Renal cortex interstitium (tissue), 15 donors: ENCODE results near the gene CHMP2A. TPM values are rescaled to one million over a fixed set of nuclear protein-coding genes. Genes with fewer than 3 reads are reported as not detected.

Experiments used
- DNase-seq, 11 donors: peaks; one replicate each; pipeline ENCODE4 v3.0.0-alpha.2; 2013; ENCODE audit warnings: low read depth in 9 of 11, low spot score in 4 of 11; ENCODE audit errors: extremely low read depth in 1 of 11
- long read RNA-seq, 16 experiments: transcript quantifications; one replicate each; lab custom pipeline, GENCODE V29; 2026
- polyA plus RNA-seq, 3 donors: library from polyadenylated mRNA; unstranded; fragments of 120-200 nt; gene quantifications; one replicate each; pipeline ENCODE4 v1.2.1, GENCODE V29; 2013; ENCODE audit not compliant: insufficient read length in 3 of 3

CHMP2A gene
- polyA plus RNA-seq, result 100 to 1,000 TPM; 108 to 132 (median 128) TPM
- long read RNA-seq, donor 1, transcript CHMP2A-208 (6 exons, 885 nt), result minor isoform, 9 of 75 reads
- long read RNA-seq, donor 1, transcript CHMP2A-201 (6 exons, 913 nt), result major isoform, 28 of 75 reads
- long read RNA-seq, donor 1, transcript CHMP2A-206 (5 exons, 1,178 nt), result minor isoform, 11 of 75 reads
- long read RNA-seq, donor 1, partial matches to known transcripts, result 22 of 75 reads
- long read RNA-seq, donor 1, other reads (novel, unspliced or antisense), result 0 of 75 reads
- long read RNA-seq, donor 2, transcript CHMP2A-208 (6 exons, 885 nt), result minor isoform, 9 of 89 reads
- long read RNA-seq, donor 2, transcript CHMP2A-206 (5 exons, 1,178 nt), result minor isoform, 12 of 89 reads
- long read RNA-seq, donor 2, transcript CHMP2A-201 (6 exons, 913 nt), result major isoform, 29 of 89 reads
- long read RNA-seq, donor 2, partial matches to known transcripts, result 35 of 89 reads
- long read RNA-seq, donor 2, other reads (novel, unspliced or antisense), result 0 of 89 reads
- long read RNA-seq, donor 3, transcript CHMP2A-201 (6 exons, 913 nt), result major isoform, 57 of 134 reads
- long read RNA-seq, donor 3, transcript CHMP2A-206 (5 exons, 1,178 nt), result minor isoform, 22 of 134 reads
- long read RNA-seq, donor 3, transcript CHMP2A-208 (6 exons, 885 nt), result minor isoform, 19 of 134 reads
- long read RNA-seq, donor 3, partial matches to known transcripts, result 32 of 134 reads
- long read RNA-seq, donor 3, other reads (novel, unspliced or antisense), result 0 of 134 reads
- long read RNA-seq, donor 4, transcript CHMP2A-206 (5 exons, 1,178 nt), result minor isoform, 11 of 65 reads
- long read RNA-seq, donor 4, transcript CHMP2A-201 (6 exons, 913 nt), result major isoform, 33 of 65 reads
- long read RNA-seq, donor 4, transcript CHMP2A-208 (6 exons, 885 nt), result minor isoform, 12 of 65 reads
- long read RNA-seq, donor 4, partial matches to known transcripts, result 6 of 65 reads
- long read RNA-seq, donor 4, other reads (novel, unspliced or antisense), result 0 of 65 reads
- long read RNA-seq, donor 5, transcript CHMP2A-201 (6 exons, 913 nt), result major isoform, 52 of 127 reads
- long read RNA-seq, donor 5, transcript CHMP2A-206 (5 exons, 1,178 nt), result minor isoform, 22 of 127 reads
- long read RNA-seq, donor 5, transcript CHMP2A-208 (6 exons, 885 nt), result minor isoform, 28 of 127 reads
- long read RNA-seq, donor 5, partial matches to known transcripts, result 20 of 127 reads
- long read RNA-seq, donor 5, other reads (novel, unspliced or antisense), result 0 of 127 reads
- long read RNA-seq, donor 6, transcript CHMP2A-201 (6 exons, 913 nt), result major isoform, 36 of 78 reads
- long read RNA-seq, donor 6, transcript CHMP2A-208 (6 exons, 885 nt), result minor isoform, 8 of 78 reads
- long read RNA-seq, donor 6, transcript CHMP2A-206 (5 exons, 1,178 nt), result minor isoform, 21 of 78 reads
- long read RNA-seq, donor 6, partial matches to known transcripts, result 11 of 78 reads
- long read RNA-seq, donor 6, other reads (novel, unspliced or antisense), result 0 of 78 reads
- long read RNA-seq, donor 7, transcript CHMP2A-208 (6 exons, 885 nt), result minor isoform, 10 of 81 reads
- long read RNA-seq, donor 7, transcript CHMP2A-206 (5 exons, 1,178 nt), result minor isoform, 18 of 81 reads
- long read RNA-seq, donor 7, transcript CHMP2A-201 (6 exons, 913 nt), result major isoform, 32 of 81 reads
- long read RNA-seq, donor 7, partial matches to known transcripts, result 18 of 81 reads
- long read RNA-seq, donor 7, other reads (novel, unspliced or antisense), result 0 of 81 reads
- long read RNA-seq, donor 8, transcript CHMP2A-208 (6 exons, 885 nt), result minor isoform, 17 of 188 reads
- long read RNA-seq, donor 8, transcript CHMP2A-201 (6 exons, 913 nt), result major isoform, 86 of 188 reads
- long read RNA-seq, donor 8, transcript CHMP2A-206 (5 exons, 1,178 nt), result minor isoform, 22 of 188 reads
- long read RNA-seq, donor 8, transcript CHMP2A-207 (2 exons, 592 nt), result minor isoform, 5 of 188 reads
- long read RNA-seq, donor 8, partial matches to known transcripts, result 58 of 188 reads
- long read RNA-seq, donor 8, other reads (novel, unspliced or antisense), result 0 of 188 reads
- long read RNA-seq, donor 9, transcript CHMP2A-206 (5 exons, 1,178 nt), result minor isoform, 5 of 60 reads
- long read RNA-seq, donor 9, transcript CHMP2A-208 (6 exons, 885 nt), result minor isoform, 9 of 60 reads
- long read RNA-seq, donor 9, transcript CHMP2A-201 (6 exons, 913 nt), result major isoform, 27 of 60 reads
- long read RNA-seq, donor 9, partial matches to known transcripts, result 18 of 60 reads
- long read RNA-seq, donor 9, other reads (novel, unspliced or antisense), result 0 of 60 reads
- long read RNA-seq, donor 10, transcript CHMP2A-206 (5 exons, 1,178 nt), result minor isoform, 14 of 85 reads
- long read RNA-seq, donor 10, transcript CHMP2A-208 (6 exons, 885 nt), result minor isoform, 11 of 85 reads
- long read RNA-seq, donor 10, transcript CHMP2A-201 (6 exons, 913 nt), result major isoform, 35 of 85 reads
- long read RNA-seq, donor 10, partial matches to known transcripts, result 23 of 85 reads
- long read RNA-seq, donor 10, other reads (novel, unspliced or antisense), result 0 of 85 reads
- long read RNA-seq, donor 11, transcript CHMP2A-206 (5 exons, 1,178 nt), result minor isoform, 10 of 40 reads
- long read RNA-seq, donor 11, transcript CHMP2A-208 (6 exons, 885 nt), result minor isoform, 8 of 40 reads
- long read RNA-seq, donor 11, transcript CHMP2A-201 (6 exons, 913 nt), result major isoform, 21 of 40 reads
- long read RNA-seq, donor 11, partial matches to known transcripts, result 0 of 40 reads
- long read RNA-seq, donor 11, other reads (novel, unspliced or antisense), result 0 of 40 reads
- long read RNA-seq, donor 12, transcript CHMP2A-208 (6 exons, 885 nt), result minor isoform, 7 of 42 reads
- long read RNA-seq, donor 12, transcript CHMP2A-201 (6 exons, 913 nt), result major isoform, 16 of 42 reads
- long read RNA-seq, donor 12, partial matches to known transcripts, result 14 of 42 reads
- long read RNA-seq, donor 12, other reads (novel, unspliced or antisense), result 0 of 42 reads
- long read RNA-seq, donor 13, transcript CHMP2A-206 (5 exons, 1,178 nt), result minor isoform, 26 of 184 reads
- long read RNA-seq, donor 13, transcript CHMP2A-207 (2 exons, 592 nt), result minor isoform, 5 of 184 reads
- long read RNA-seq, donor 13, transcript CHMP2A-201 (6 exons, 913 nt), result major isoform, 69 of 184 reads
- long read RNA-seq, donor 13, transcript CHMP2A-208 (6 exons, 885 nt), result minor isoform, 24 of 184 reads
- long read RNA-seq, donor 13, partial matches to known transcripts, result 59 of 184 reads
- long read RNA-seq, donor 13, other reads (novel, unspliced or antisense), result 0 of 184 reads
- long read RNA-seq, donor 14, transcript CHMP2A-208 (6 exons, 885 nt), result minor isoform, 10 of 78 reads
- long read RNA-seq, donor 14, transcript CHMP2A-201 (6 exons, 913 nt), result major isoform, 39 of 78 reads
- long read RNA-seq, donor 14, transcript CHMP2A-206 (5 exons, 1,178 nt), result minor isoform, 8 of 78 reads
- long read RNA-seq, donor 14, partial matches to known transcripts, result 19 of 78 reads
- long read RNA-seq, donor 14, other reads (novel, unspliced or antisense), result 0 of 78 reads
- long read RNA-seq, donor 15, transcript CHMP2A-201 (6 exons, 913 nt), result major isoform, 18 of 37 reads
- long read RNA-seq, donor 15, transcript CHMP2A-208 (6 exons, 885 nt), result minor isoform, 7 of 37 reads
- long read RNA-seq, donor 15, partial matches to known transcripts, result 8 of 37 reads
- long read RNA-seq, donor 15, other reads (novel, unspliced or antisense), result 0 of 37 reads
- long read RNA-seq, donor 16, transcript CHMP2A-206 (5 exons, 1,178 nt), result minor isoform, 21 of 137 reads
- long read RNA-seq, donor 16, transcript CHMP2A-208 (6 exons, 885 nt), result minor isoform, 27 of 137 reads
- long read RNA-seq, donor 16, transcript CHMP2A-201 (6 exons, 913 nt), result major isoform, 81 of 137 reads
- long read RNA-seq, donor 16, partial matches to known transcripts, result 7 of 137 reads
- long read RNA-seq, donor 16, other reads (novel, unspliced or antisense), result 0 of 137 reads

GRCh38 chr19:58554494-58555368 lies at the start of gene CHMP2A:
TSS of gene CHMP2A (minus strand) at chr19:58555105. CDS start at chr19:58554212, 893 bp downstream.
- DNase-seq, result peak in 10 of 11 donors; percentile 89 to 97 (median 96)

DNA sequence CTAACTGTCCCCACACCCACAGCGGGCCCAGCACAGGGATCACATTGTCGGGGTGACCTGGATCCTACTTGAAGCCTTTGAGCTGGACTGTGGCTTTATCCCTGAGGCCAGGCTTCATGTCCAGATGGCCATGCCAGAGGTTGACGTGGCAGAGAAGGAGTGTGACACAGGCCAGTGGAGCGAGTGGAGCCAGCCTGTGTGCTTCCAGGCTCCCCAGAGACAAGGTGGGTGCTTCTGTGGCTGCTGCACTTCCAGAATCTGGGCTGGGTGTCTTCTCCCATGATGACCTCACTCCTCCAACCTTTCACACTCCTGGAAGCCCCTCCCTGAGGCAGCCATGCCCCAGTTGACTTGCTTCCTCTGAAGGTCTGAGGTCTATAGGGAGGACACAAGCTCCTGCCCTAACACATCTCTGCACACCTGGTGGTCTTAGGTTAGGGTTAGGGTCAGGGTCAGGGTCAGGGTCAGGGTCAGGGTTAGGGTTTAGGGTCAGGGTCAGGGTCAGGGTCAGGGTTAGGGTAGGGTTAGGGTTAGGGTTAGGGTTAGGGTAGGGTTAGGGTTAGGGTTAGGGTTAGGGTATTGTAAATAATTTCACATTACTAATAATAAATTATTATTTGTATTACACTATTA lies 31.3 kb upstream of the CHMP2A start:
- no peak for DNase-seq

DNA sequence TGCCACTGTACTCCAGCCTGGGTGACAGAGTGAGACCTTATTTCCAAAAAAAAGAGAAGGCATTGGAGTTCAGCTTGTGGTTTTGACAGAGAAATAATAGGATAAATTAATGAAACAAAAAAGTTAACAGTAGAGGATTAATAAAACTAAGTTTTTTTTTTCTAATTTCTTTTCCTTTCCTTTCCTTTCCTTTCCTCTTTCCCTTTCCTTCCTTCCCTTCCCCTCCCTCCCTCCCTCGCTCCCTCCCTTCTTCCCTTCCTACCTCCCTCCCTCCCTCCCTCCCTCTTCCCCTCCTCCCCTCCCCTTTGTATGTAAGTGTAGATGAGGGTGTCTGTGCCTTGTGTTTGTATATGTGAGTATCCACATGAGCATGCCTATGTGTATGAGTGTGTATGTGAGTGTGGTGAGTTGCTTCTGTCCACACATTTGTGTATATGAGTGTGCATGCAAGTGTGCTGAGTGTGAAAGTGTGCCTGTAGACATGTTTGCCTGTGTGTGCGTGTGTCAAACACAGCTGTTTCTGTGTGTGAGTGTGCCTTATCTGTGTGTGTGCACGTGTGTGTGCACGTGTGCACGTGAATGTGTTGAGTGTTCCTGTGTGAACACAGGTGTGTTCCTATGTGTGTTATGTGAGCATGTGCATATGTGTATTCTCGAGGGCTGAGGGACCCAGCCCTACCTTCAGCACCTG lies 30.7 kb upstream of the CHMP2A start:
- no peak for DNase-seq

DNA sequence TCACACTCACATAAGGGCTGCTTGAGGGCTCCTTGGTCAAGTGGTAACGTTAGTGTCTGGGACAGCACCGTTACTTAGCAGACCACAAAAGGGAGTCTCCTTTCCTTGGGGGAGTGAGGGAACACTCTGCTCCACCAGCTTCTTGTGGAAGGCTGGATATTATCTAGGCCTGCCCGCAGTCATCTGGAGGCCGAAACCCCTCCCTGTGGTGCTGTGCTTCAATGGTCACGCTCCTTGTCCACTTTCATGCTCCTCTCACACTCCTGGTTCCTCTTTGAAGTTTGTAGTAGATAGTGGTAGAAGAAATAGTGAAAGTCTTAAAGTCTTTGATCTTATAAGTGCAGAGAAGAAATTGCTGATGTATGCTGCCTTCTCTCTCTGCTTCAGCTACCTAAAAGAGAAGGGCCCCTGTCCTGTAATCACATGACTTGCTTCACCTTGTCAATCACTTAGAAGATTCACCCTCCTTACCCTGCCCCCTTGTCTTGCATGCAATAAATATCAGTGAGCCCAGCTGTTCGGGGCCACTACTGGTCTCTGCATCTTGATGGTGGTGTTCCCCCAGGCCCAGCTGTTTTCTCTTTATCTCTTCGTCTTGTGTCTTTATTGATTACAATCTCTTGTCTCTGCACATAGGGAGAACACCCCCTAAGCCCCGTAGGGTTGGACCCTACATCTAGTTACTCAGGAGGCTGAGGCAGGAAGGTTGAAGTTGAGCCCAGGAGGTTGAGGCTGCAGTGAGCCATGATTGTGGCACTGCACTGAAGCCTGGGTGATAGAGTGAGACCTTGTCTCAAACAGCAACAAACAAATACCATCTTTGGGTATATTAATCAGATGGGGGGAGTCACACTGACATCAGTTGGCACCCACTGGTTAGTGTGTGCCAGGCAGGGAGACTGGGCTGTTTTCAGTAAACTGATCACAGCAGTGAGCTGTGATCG lies 29.9 kb upstream of the CHMP2A start:
- DNase-seq, result no peak

- no peak for DNase-seq
Measured at GRCh38 chr19:58582985-58583384, 28.1 kb upstream of the CHMP2A start.

DNA sequence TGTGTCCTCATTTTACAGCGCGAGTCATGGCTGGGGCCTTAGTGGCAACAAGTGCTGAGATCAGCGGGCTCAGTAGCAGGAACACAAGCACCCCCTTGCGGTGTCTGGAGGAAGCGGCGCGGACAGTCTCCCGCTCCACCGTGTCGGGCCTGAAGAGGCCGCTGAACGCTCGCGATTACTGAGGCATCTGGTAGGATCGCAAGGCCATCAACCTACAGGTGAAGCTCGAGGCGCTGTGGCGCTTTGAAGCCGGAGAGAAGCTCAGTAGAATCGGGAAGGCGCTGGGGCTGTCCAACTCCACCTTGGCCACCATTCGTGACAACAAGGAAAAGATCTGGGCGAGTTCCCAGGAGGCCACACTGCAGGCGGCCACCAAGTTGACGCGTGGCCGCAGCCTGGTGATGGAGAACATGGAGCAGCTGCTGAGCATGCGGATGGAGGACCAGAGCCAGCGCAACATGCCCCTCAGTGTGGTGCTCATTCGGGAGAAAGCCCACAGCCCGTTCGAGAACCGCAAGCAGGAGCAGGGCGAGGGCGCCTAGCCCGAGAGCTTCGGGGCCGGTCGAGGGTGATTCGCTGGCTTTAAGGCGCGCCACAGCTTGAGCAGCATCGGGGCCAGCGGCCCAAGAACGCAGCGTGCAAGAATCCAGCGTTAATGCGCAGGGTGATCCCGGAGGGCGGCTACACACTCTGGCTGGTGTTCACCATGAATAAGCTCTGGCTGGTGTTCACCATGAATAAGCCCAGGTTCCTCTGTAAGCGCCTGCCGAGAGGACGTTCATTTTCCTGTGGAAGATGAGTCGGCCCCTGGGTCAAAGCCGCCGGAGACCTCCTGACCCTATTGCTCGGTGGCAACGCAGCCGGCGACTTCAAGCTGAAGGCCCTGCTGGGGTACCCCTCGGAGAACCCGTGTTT lies 26.6 kb upstream of the CHMP2A start:
- DNase-seq, result peak in 8 of 11 donors; percentile 68 to 85 (median 74)

- no peak for DNase-seq
Measured at GRCh38 chr19:58579473-58580142, 24.7 kb upstream of the CHMP2A start.

GRCh38 chr19:58578012-58578925 lies 23.4 kb upstream of the CHMP2A start:
- DNase-seq, result no peak
